ENCODE measurements around the gene ITGB7. TPM values are rescaled to one million over a fixed set of nuclear protein-coding genes. Genes with fewer than 3 reads are reported as not detected.

Gene ITGB7
- total RNA-seq, 1 donor from 2014 or later: 137 TPM

- Mint-ChIP-seq H3K27me3 (peaks cover 3% of the 10 kb centered on the region), H3K9me3 (no peaks in the 10 kb centered on the region), H3K27ac (no peak overlapping the region), H3K4me3 (no peak overlapping the region), H3K36me3 (ENCODE audit: low read depth) (no peaks in the 10 kb centered on the region), H3K4me1 (no peaks in the 10 kb centered on the region)
- POLR2A ChIA-PET: interaction anchor here (0.7 kb wide), 1 partner anchor 28 kb away, joined by 3 read pairs; the partner anchor contains the start of genes CSAD and ZNF740
- intact Hi-C loops (cut with micrococcal nuclease): no loop called here
- TF ChIP-seq, protein P1, sequence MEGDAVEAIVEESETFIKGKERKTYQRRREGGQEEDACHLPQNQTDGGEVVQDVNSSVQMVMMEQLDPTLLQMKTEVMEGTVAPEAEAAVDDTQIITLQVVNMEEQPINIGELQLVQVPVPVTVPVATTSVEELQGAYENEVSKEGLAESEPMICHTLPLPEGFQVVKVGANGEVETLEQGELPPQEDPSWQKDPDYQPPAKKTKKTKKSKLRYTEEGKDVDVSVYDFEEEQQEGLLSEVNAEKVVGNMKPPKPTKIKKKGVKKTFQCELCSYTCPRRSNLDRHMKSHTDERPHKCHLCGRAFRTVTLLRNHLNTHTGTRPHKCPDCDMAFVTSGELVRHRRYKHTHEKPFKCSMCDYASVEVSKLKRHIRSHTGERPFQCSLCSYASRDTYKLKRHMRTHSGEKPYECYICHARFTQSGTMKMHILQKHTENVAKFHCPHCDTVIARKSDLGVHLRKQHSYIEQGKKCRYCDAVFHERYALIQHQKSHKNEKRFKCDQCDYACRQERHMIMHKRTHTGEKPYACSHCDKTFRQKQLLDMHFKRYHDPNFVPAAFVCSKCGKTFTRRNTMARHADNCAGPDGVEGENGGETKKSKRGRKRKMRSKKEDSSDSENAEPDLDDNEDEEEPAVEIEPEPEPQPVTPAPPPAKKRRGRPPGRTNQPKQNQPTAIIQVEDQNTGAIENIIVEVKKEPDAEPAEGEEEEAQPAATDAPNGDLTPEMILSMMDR (IDR thresholded peaks at IDR 0.05): no peak
- DNase-seq (no peak), ATAC-seq (ENCODE audit: low read depth) (no peak)
- CTCF ChIA-PET: no interaction called here
These were observed 54.7 kb downstream of the ITGB7 start for GRCh38 chr12:53152390-53152789.

DNA sequence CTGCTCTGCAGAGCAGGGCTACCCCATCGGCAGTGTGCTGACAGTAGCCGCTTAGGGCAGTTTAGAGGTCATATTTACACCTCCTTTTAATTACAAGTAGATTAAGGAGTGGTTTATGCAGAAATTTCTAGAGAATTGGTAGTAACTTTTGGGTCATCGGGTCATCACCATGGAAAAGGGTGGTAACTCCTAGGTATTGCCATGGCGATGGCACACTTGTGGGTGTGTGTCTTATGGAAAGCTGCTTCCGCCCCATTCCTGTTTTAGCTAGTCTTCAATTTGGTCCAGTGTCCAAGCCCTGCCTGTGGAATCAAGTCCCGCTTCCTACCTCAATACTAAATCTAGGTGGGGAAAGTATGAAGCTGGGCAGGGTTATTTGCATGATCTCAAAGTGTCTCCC lies 56.0 kb downstream of the ITGB7 start:
- Mint-ChIP-seq H3K4me1 (no peaks in the 10 kb centered on the region), H3K4me3 (no peak overlapping the region), H3K27ac (no peak overlapping the region), H3K9me3 (no peaks in the 10 kb centered on the region), H3K36me3 (ENCODE audit: low read depth) (no peaks in the 10 kb centered on the region), H3K27me3 (peaks cover 3% of the 10 kb centered on the region)
- ChIA-PET POLR2A (interaction anchor here (0.7 kb wide), 1 partner anchor 135 kb away, joined by 3 read pairs; no protein-coding TSS in a partner anchor), CTCF (no interaction called here)
- intact Hi-C loops (cut with micrococcal nuclease): no loop called here
- DNase-seq: no peak
- TF ChIP-seq, protein P1 (IDR thresholded peaks at IDR 0.05): no peak
- no peak for ATAC-seq (ENCODE audit: low read depth)

DNA sequence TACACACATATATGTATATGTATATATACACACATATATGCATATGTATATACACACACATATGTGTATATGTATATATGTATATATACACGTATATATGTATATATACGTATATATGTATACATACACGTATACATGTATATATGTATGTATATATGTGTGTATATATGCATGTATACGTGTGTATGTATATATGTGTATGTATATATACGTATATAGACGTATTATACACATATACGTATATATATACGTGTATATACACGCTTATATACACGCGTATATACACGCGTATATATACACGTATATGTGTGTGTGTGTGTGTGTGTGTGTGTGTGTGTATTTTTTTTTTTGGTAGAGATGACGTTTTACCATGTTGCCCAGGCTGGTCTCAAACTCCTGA lies 59.4 kb downstream of the ITGB7 start:
- Mint-ChIP-seq H3K27me3 (peaks cover 5% of the 10 kb centered on the region), H3K4me3 (no peak overlapping the region), H3K27ac (no peak overlapping the region), H3K36me3 (ENCODE audit: low read depth) (no peaks in the 10 kb centered on the region), H3K9me3 (no peaks in the 10 kb centered on the region), H3K4me1 (no peaks in the 10 kb centered on the region)
- intact Hi-C loops (cut with micrococcal nuclease): loop anchor here (5.0 kb wide), 1 partner anchor 35 kb away; no protein-coding TSS in a partner anchor
- TF ChIP-seq, protein P1 (IDR thresholded peaks at IDR 0.05): no peak
- no peak for ATAC-seq (ENCODE audit: low read depth)
- no peak for DNase-seq
- POLR2A ChIA-PET: no interaction called here
- CTCF ChIA-PET: no interaction called here

DNA sequence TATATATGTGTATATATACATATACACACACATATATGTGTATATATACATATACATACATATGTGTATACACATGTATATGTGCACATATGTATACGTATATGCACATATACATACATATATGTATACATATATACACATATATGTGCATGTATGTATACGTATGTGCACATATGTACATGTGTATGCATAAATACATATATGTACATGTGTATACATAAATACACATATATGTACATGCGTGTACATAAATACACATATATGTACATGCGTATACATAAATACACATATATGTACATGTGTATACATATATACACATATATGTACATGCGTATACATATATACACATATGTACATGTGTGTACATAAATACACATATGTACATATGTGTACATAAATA lies 59.9 kb downstream of the ITGB7 start:
- Mint-ChIP-seq H3K27ac (no peak overlapping the region), H3K4me3 (no peak overlapping the region), H3K27me3 (peaks cover 5% of the 10 kb centered on the region), H3K9me3 (no peaks in the 10 kb centered on the region), H3K4me1 (no peaks in the 10 kb centered on the region), H3K36me3 (ENCODE audit: low read depth) (no peaks in the 10 kb centered on the region)
- DNase-seq (no peak), ATAC-seq (ENCODE audit: low read depth) (no peak)
- intact Hi-C loops (cut with micrococcal nuclease): loop anchor here (5.0 kb wide), 1 partner anchor 35 kb away; no protein-coding TSS in a partner anchor
- TF ChIP-seq, protein P1 (IDR thresholded peaks at IDR 0.05): no peak
- ChIA-PET CTCF (no interaction called here), POLR2A (no interaction called here)

DNA sequence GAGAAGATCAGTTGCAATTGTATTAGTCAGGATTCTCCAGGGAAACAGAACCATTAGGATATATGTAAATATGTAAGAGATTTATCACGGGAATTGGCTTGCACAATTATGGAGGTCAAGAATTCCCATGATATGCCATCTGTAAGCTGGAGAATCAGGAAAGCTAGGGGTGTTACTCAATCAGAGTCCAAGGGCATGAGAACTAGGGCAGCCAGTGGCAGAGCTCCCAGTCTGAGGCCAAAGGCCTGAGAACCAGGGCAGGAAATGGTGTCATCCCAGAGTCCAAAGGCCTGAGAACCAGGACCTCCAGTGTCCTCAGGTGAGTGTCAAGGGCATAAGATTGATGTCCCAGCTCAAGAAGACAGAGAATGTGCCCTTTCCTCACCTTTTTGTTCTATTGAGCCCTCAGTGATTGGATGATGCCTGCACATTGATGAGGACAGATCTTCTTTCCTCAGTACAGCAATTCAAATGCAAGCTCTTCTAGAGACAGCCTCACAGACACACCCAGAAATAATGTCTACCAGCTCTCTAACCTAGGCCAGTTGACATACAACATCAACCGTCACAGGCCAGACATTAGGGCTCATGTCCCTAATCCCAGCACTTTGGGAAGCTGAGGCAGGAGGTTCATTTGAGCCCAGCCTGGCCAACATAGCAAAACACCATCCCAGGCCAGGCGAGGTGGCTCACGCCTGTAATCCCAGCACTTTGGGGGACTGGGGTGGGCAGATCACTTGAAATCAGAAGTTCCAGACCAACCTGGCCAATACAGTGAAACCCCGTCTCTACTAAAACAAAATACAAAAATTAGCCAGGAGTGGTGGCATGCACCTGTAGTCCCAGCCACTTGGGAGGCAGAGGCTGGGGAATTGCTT lies 61.4 kb downstream of the ITGB7 start:
- H3K27ac Mint-ChIP-seq: no peak overlapping the region
- ChIA-PET CTCF (no interaction called here), POLR2A (no interaction called here)
- TF ChIP-seq, protein P1 (IDR thresholded peaks at IDR 0.05): no peak
- intact Hi-C loops (cut with micrococcal nuclease): loop anchor here (5.0 kb wide), 1 partner anchor 33 kb away; no protein-coding TSS in a partner anchor
- H3K27me3 Mint-ChIP-seq: peaks cover 7% of the 10 kb centered on the region
- H3K36me3 Mint-ChIP-seq (ENCODE audit: low read depth): no peaks in the 10 kb centered on the region
- DNase-seq (no peak), ATAC-seq (ENCODE audit: low read depth) (no peak)
- H3K9me3 Mint-ChIP-seq: no peaks in the 10 kb centered on the region
- no peaks in the 10 kb centered on the region for H3K4me1 Mint-ChIP-seq
- no peak overlapping the region for H3K4me3 Mint-ChIP-seq
